HAP-1 (cell line): Measurements from ENCODE around the gene CCDC182.

Source experiments
- DNase-seq, 2 experiments: peaks; one replicate each; pipeline ENCODE4 v3.0.0-alpha.2; 2016 to 2020; ENCODE audit warnings: low spot score in 2 of 2
- H3K27me3 ChIP-seq: fragments of 250-450 bp; sonication (Bioruptor Pico); 2 replicates; pipeline ENCODE4 v1.5.1; 2020; ENCODE audit warnings: low read depth, mild to moderate bottlenecking, moderate library complexity
- H3K36me3 ChIP-seq: fragments of 250-450 bp; sonication (Bioruptor Pico); replicated peaks from 2 replicates; pipeline ENCODE4 v1.5.1; 2020; ENCODE audit warnings: mild to moderate bottlenecking
- H3K4me1 ChIP-seq: fragments of 250-450 bp; sonication (Bioruptor Pico); 2 replicates; pipeline ENCODE4 v1.5.1; 2020; ENCODE audit warnings: mild to moderate bottlenecking
- H3K4me3 ChIP-seq: fragments of 250-450 bp; sonication (Bioruptor Pico); 2 replicates; pipeline ENCODE4 v1.5.1; 2020; ENCODE audit warnings: mild to moderate bottlenecking, moderate library complexity
- H3K9me3 ChIP-seq: fragments of 250-450 bp; sonication (Bioruptor Pico); 2 replicates; pipeline ENCODE4 v1.5.1; 2020; ENCODE audit warnings: mild to moderate bottlenecking, moderate library complexity
- in situ Hi-C: fragments of 300-500 bp; cut with MboI; formaldehyde crosslinking; loops from 3 replicates; pipeline ENCODE4 v1.14.3; 2020; ENCODE audit warnings: low sequenced_read_pairs, inconsistent platforms, mixed read lengths

CCDC182 gene

GRCh38 chr17:57750109-57750871, 5.2 kb upstream of the CCDC182 start:
- in situ Hi-C loops: no loop called here
- H3K9me3 ChIP-seq: no peaks in the 10 kb centered on the region; the same call in 1 of the 2 replicates
- no peaks in the 10 kb centered on the region for H3K4me1 ChIP-seq
- peaks cover 12% of the 10 kb centered on the region; the same call in 1 of the 2 replicates for H3K27me3 ChIP-seq
- no peak overlapping the region for H3K4me3 ChIP-seq
- no peak for DNase-seq
- H3K36me3 ChIP-seq: no peaks in the 10 kb centered on the region

GRCh38 chr17:57749701-57750100, 4.6 kb upstream of the CCDC182 start:
- in situ Hi-C loops: loop anchor here (10.0 kb wide), 1 partner anchor 625 kb away; no protein-coding TSS in a partner anchor
- H3K4me1 ChIP-seq: no peaks in the 10 kb centered on the region
- no peaks in the 10 kb centered on the region for H3K36me3 ChIP-seq
- no peak for DNase-seq
- H3K27me3 ChIP-seq: peaks cover 15% of the 10 kb centered on the region; the same call in 1 of the 2 replicates
- no peak overlapping the region for H3K4me3 ChIP-seq
- no peaks in the 10 kb centered on the region; the same call in 1 of the 2 replicates for H3K9me3 ChIP-seq

- no peaks in the 10 kb centered on the region for H3K4me1 ChIP-seq
- no peaks in the 10 kb centered on the region; the same call in 1 of the 2 replicates for H3K9me3 ChIP-seq
- H3K36me3 ChIP-seq: no peaks in the 10 kb centered on the region
- in situ Hi-C loops: loop anchor here (10.0 kb wide), 1 partner anchor 623 kb away; no protein-coding TSS in a partner anchor
- no peak overlapping the region for H3K4me3 ChIP-seq
- peaks cover 22% of the 10 kb centered on the region; the same call in 1 of the 2 replicates for H3K27me3 ChIP-seq
- DNase-seq: peak; percentile 59 to 79
Measured at GRCh38 chr17:57747221-57748017, 2.3 kb upstream of the CCDC182 start.

- Histone ChIP-seq H3K4me3 (no peak overlapping the region), H3K4me1 (no peaks in the 10 kb centered on the region), H3K36me3 (no peaks in the 10 kb centered on the region), H3K27me3 (peaks cover 22% of the 10 kb centered on the region; the same call in 1 of the 2 replicates), H3K9me3 (no peaks in the 10 kb centered on the region; the same call in 1 of the 2 replicates)
- no peak for DNase-seq
- in situ Hi-C loops: loop anchor here (10.0 kb wide), 1 partner anchor 621 kb away; no protein-coding TSS in a partner anchor
Measured at GRCh38 chr17:57746221-57746620, 1.1 kb upstream of the CCDC182 start.

- no peaks in the 10 kb centered on the region; the same call in 1 of the 2 replicates for H3K9me3 ChIP-seq
- H3K4me3 ChIP-seq: no peak overlapping the region
- DNase-seq: no peak
- in situ Hi-C loops: loop anchor here (10.0 kb wide), 1 partner anchor 620 kb away; no protein-coding TSS in a partner anchor
- peaks cover 28% of the 10 kb centered on the region for H3K27me3 ChIP-seq
- H3K36me3 ChIP-seq: no peaks in the 10 kb centered on the region
- H3K4me1 ChIP-seq: no peaks in the 10 kb centered on the region
Measured at GRCh38 chr17:57744195-57745170, 616 bp downstream of the CCDC182 start.

GRCh38 chr17:57740235-57740528, 4.9 kb downstream of the CCDC182 start:
- in situ Hi-C loops: loop anchor here (10.0 kb wide), 1 partner anchor 615 kb away; no protein-coding TSS in a partner anchor
- no peak for DNase-seq
- Histone ChIP-seq H3K27me3 (peaks cover 16% of the 10 kb centered on the region), H3K36me3 (no peaks in the 10 kb centered on the region), H3K4me3 (no peak overlapping the region), H3K4me1 (no peaks in the 10 kb centered on the region), H3K9me3 (no peaks in the 10 kb centered on the region)

- peak in 1 of 2 experiments; percentile 37 for DNase-seq
- H3K4me1 ChIP-seq: no peaks in the 10 kb centered on the region
- H3K27me3 ChIP-seq: peaks cover 14% of the 10 kb centered on the region
- no peaks in the 10 kb centered on the region for H3K9me3 ChIP-seq
- no peaks in the 10 kb centered on the region for H3K36me3 ChIP-seq
- H3K4me3 ChIP-seq: no peak overlapping the region
- in situ Hi-C loops: loop anchor here (10.0 kb wide), 2 partner anchors 505 to 615 kb away; no protein-coding TSS in a partner anchor
Measured at GRCh38 chr17:57739402-57740234, 5.5 kb downstream of the CCDC182 start.

- no peaks in the 10 kb centered on the region for H3K9me3 ChIP-seq
- H3K27me3 ChIP-seq: peaks cover 11% of the 10 kb centered on the region
- in situ Hi-C loops: loop anchor here (10.0 kb wide), 1 partner anchor 503 kb away; no protein-coding TSS in a partner anchor
- H3K4me3 ChIP-seq: no peak overlapping the region
- no peaks in the 10 kb centered on the region for H3K4me1 ChIP-seq
- H3K36me3 ChIP-seq: no peaks in the 10 kb centered on the region
- DNase-seq: no peak
Measured at GRCh38 chr17:57737450-57737849, 7.6 kb downstream of the CCDC182 start.

GRCh38 chr17:57735707-57736106, 9.4 kb downstream of the CCDC182 start:
- Histone ChIP-seq H3K9me3 (no peaks in the 10 kb centered on the region), H3K27me3 (peaks cover 11% of the 10 kb centered on the region), H3K4me3 (no peak overlapping the region), H3K36me3 (no peaks in the 10 kb centered on the region), H3K4me1 (no peaks in the 10 kb centered on the region)
- DNase-seq: peak in 1 of 2 experiments; percentile 11
- in situ Hi-C loops: loop anchor here (10.0 kb wide), 1 partner anchor 501 kb away; no protein-coding TSS in a partner anchor

GRCh38 chr17:57735230-57735629, 9.9 kb downstream of the CCDC182 start:
- Histone ChIP-seq H3K4me3 (no peak overlapping the region), H3K27me3 (peaks cover 6% of the 10 kb centered on the region), H3K9me3 (no peaks in the 10 kb centered on the region), H3K4me1 (no peaks in the 10 kb centered on the region), H3K36me3 (no peaks in the 10 kb centered on the region)
- DNase-seq: no peak
- in situ Hi-C loops: loop anchor here (10.0 kb wide), 1 partner anchor 500 kb away; no protein-coding TSS in a partner anchor

- in situ Hi-C loops: loop anchor here (10.0 kb wide), 1 partner anchor 498 kb away; no protein-coding TSS in a partner anchor
- DNase-seq: no peak
- no peak overlapping the region for H3K4me3 ChIP-seq
- peaks cover 5% of the 10 kb centered on the region; the same call in 1 of the 2 replicates for H3K27me3 ChIP-seq
- H3K36me3 ChIP-seq: no peaks in the 10 kb centered on the region
- no peaks in the 10 kb centered on the region for H3K9me3 ChIP-seq
- H3K4me1 ChIP-seq: no peaks in the 10 kb centered on the region
Measured at GRCh38 chr17:57733085-57733484, 12.0 kb downstream of the CCDC182 start.

- DNase-seq: no peak
- H3K27me3 ChIP-seq: peaks cover 5% of the 10 kb centered on the region; the same call in 1 of the 2 replicates
- H3K4me3 ChIP-seq: no peak overlapping the region
- H3K36me3 ChIP-seq: no peaks in the 10 kb centered on the region
- H3K9me3 ChIP-seq: no peaks in the 10 kb centered on the region
- in situ Hi-C loops: loop anchor here (10.0 kb wide), 1 partner anchor 497 kb away; no protein-coding TSS in a partner anchor
- H3K4me1 ChIP-seq: no peaks in the 10 kb centered on the region
Measured at GRCh38 chr17:57732062-57732461, 13.0 kb downstream of the CCDC182 start.
